ENCODE measurements around the gene BCAS1.

The BCAS1 gene

DNA sequence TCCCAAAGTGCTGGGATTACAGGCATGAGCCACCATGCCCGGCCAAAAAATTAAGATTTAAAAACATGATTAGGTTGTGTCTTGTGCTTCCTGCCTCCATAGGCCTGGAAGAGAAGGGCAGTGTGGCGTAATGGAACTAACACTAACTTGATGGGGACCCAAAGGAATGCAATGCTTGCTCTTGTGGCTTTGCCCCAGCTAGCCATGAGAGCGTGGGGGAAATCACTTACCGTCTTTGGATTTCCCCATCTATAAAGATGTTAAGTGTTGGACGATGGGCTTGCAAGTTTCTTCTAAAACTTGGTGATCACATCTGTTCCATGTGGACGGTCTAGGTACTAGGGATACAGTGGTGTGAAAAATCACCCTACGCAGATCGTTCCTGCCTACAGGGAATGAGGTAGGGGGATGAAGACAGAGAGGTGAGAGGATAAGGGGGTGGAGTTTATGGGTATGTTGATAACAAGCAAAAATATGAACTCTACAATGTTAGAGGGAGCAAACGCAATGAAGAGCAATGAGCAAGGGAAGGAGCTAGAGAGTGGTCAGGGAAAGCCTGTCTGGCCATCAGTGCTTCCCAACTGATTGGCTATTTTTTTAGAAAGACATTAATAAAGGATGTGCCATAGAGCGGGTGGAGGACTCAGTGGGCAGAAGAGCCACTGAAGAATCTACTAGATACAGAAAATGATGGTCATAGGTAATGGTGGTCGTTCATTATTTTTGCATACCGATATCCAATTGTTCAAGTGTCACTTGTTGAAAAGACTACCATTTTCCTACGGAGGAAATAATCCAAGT, 165.2 kb downstream of the BCAS1 start:
- DNase-seq (ENCODE audit: low read depth), result no peak

DNA sequence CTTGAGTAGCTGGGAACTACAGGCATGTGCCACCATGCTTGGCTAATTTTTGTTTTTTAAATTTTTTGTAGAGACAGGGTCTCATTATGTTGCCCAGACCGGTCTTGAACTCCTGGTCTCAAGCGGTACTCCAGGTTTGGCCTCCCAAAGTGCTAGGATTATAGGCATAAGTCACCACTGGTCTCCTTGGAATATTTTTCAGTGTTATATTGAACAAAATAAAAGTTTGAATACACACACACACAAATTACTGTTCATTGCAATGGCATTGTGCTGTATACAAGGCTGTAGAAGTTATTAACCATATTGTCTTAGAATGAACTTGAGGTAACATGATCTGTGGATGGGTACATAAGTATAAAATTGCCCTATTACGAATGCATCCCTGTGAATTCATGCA, 166.1 kb downstream of the BCAS1 start:
- DNase-seq (ENCODE audit: low read depth), result no peak

DNA sequence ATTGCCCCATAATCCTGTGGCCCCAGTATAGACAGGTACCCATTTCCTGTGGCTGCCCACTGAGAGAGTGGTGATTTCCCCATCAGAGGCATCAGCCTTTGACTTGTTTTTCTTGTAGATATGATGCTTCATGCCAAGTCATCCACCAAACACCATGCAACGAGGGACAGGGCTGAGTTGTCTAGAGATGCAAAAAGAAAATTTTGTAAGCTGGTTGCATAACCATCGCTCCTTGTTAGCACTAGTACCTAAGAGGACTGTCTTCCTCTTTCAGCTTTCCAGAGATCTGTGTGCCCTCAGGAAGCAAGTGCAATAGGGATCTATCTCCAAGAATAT, 166.8 kb downstream of the BCAS1 start:
- DNase-seq (ENCODE audit: low read depth), result no peak

DNA sequence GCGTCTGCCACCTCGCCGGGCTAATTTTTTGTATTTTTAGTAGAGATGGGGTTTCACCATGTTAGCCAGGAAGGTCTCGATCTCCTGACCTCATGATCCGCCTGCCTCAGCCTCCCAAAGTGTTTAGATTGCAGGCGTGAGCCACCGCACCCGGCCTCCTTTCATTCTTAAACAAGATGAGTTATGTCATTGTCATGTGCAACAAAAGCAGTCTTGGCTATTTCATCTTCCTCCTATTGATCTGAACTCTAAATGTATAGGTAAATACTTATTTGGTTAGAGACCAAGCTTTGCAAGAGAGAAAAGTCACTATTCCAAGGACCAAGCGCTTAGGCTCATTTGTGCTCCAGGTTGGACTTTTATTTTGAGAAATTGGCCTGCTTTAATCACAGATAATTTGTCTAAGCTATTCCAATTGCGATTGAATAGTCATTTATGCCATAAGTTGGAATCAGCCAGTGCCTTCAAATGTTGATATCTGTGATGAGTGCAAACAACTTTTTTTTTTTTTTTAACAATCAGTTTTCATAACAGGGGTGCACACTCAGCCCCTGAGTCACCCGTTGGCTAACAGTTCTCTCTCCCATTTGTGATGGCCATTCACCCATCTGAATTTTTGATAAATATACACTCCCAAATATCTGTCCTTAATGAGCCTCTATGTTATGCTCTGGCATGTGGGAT, 167.3 kb downstream of the BCAS1 start:
- no peak for DNase-seq (ENCODE audit: low read depth)

DNA sequence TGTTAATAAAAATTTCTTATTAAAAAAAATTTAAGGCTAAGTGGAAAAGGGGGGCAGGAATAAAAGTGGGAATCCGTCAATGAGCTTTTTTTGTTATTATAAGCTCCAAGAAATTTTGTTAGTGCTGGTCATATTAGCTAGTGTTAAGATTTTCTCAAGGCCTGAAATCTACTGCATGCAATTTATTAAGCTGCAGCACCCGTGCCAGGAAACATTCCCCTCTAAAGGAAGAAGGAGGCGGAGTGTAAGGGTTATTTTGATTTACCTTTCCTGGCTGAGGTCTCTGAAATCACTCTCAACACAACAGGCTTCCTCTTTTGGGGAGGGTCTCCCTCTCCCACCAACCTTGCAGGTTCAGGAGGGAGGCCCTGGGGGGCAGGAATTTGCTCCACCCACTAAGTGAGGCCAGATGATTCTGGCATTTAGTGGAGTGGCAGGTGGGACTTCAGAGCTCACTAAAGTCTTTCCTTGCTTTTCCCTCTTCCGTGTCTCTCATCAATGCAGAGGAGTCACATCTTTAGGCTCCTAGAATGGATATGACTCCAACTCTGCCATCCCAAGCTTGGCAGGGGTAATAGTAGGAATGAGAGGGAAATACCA, 168.8 kb downstream of the BCAS1 start:
- no peak for DNase-seq (ENCODE audit: low read depth)

DNA sequence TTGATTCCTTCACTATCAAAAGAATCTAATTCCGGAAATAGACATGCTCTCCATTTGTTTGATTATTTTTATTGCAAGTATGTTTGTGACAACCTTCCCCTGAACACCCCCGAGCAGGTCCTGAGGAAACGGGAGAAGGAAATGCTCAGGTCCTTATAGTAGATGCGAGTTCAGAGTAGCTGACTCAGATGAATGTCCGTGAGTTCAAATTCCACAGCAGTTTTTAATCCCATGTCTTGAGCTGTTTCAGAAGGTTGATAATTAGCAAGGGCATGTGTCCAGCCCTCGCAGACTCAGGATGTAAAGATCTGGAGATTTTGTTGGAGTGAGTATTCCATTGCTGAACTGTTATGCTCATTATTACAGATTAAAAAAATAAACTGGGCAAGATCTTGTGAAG, 169.3 kb downstream of the BCAS1 start:
- DNase-seq (ENCODE audit: low read depth), result peak; percentile 74

DNA sequence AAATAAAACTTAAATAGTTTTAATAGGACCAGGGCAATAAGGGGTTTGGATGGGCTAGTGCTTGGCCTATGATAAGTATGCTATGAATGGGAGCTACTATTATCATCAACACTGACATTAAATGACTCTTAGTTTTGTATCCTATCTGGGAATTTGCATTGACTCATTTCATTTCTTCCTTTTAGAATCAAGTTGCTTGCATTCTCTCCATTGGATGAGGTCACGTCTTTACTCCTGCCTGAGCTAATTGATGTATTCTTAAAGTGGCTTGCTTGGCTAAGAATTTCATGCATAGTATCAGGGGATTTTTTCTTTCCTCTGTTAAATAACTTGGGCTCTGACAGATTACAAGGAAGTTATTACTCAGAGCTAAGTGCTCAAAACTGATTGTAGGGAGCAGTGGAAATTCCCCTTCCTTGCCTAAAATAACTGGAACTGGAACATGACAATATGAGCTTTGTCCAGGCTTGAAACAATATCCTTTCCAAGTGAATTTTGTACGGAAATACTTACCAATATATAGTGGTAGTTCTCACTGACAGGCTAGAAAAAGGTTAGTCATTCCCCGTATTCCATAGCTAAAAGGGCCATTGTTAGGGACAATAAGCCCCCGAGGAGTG, 169.9 kb downstream of the BCAS1 start:
- DNase-seq (ENCODE audit: low read depth), result peak; percentile 80

DNA sequence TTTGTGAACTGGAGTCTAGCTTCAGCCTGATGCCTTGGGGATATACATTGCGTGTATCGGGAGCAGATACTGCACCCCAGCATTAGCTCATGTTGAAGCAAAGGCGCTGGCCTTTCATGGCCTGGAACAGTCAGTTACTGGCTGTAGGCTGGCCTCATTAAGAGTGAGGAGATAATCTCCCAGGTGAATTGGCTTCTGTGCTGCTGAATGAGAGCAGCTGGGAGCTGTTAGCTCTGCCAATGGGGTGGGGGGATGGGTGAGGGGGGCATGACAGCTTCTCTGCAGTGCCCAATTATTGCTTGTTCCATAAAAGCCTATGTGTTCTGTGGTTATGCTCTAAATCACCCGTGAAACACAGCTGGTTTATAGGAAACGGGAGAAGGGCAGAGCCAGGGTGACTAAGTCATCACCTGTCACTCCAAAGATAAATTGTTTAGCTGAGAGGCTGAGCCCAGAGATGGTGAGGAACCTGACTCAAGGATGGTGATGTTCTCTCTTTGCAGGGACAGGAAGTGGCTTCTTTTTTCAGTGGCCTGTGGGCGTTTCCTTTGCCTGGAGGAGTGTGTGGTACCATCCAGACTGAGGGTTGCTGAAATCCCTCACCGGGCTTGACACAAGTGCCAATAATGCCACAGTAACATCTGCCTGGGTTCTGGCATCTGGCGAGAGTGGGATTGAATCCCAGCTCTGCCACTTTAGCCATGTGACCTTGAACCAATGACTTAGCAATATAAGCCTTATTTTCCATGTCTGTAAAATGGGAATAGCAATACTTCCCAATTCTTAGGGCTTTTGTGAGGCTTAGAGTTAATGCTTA, 170.8 kb downstream of the BCAS1 start:
- peak; percentile 62 for DNase-seq (ENCODE audit: low read depth)

DNA sequence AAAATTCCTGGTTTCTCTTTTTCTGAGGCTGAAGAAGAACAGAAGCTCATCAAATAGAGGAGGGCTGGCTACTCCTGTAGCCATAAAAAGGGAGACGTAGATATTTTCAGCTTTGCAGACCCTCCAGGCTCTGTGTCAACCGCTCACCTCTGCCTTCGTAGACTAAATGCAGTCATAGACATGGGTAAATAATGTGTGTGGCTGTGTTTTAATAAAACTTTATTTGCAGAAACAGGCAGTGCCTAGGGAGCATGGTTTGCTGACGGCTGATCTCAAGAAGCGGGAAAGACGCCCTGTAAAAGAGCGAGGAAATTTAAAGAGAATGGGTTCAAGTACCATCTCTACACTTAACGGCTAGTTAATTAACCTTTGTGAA, 171.8 kb downstream of the BCAS1 start:
- DNase-seq (ENCODE audit: low read depth), result no peak

DNA sequence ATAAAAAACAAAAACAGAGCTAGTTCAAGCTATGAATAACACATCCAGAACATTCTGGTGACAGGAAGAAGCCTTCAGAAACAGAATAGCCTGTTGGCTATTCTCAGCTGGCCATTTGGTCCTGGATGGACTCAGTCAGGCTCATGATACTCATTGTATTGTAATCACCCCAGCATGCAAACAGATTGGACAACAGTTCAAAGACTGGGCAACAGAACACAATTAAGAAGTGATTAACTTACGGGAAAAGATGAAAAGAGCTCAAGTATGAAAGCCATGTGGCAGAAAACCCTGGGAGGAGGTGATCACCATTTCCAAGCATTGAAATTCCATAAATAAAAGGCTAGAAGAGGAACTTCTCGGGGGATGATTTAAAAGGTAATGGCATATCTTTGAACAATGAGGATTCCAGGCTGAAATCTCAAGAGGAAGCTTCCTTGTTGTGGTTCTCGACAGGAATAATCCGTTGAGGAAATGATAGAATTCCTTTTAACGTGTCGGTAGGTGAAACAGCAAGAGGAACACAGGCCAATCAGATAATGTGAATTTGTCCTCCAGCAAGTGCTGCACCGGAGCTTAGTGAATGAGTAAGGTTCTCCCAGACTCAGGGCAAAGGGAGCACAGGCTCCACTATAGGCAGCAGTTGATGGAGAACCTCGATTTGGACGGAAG, 172.4 kb downstream of the BCAS1 start:
- no peak for DNase-seq (ENCODE audit: low read depth)

DNA sequence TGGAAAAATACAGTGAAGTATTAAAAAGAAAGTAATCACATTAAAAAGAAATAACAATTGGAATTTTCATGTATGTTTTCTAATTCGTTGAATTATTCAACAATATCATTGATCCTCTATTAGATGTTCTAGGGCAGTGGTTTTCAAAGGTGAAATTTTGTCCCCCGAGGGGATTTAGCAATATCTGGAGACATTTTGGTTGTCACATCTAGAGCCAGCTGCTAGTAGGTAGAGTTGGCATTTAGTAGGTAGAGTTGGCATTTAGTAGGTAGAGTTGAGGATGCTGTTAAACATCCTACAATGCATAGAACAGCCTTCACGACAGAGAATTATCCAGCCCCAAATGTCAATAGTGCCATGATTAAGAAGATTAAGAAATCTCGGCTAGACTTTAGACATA, 173.7 kb downstream of the BCAS1 start:
- no peak for DNase-seq (ENCODE audit: low read depth)

DNA sequence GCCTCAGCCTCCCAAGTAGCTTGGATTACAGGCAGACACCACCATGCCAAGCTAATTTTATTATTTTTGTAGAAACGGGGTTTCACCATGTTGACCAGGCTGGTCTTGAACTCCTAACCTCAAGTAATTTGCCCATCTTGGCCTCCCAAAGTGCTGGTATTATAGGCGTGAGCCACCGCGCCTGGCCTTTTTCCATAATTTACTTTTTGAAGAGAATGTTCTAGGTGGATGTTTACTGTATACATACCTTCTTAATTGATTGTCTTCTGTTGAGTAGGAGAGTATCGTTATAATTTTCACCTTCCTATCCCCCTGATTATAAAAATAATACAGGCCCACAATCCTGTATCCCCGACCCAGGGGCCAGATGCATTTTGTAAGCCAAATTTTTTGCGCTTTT, 174.4 kb downstream of the BCAS1 start:
- DNase-seq (ENCODE audit: low read depth), result no peak

DNA sequence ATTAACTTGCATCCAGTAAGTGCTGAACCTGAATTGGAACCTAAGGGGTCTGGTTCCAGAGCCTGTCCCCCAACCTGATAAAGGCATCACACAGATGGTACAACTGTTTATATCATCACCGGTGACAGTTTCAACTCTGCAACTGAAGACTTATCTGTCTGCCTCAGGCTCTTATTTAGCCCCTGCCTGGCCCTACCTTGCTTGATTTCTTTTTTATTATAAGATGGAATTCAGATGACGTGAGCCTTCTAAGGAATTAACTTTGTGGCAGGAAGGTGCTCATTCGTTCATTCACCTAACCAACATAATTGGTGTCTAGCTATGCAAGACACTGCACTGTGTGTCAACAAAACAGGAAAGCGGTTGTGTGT, 175.0 kb downstream of the BCAS1 start:
- no peak for DNase-seq (ENCODE audit: low read depth)

DNA sequence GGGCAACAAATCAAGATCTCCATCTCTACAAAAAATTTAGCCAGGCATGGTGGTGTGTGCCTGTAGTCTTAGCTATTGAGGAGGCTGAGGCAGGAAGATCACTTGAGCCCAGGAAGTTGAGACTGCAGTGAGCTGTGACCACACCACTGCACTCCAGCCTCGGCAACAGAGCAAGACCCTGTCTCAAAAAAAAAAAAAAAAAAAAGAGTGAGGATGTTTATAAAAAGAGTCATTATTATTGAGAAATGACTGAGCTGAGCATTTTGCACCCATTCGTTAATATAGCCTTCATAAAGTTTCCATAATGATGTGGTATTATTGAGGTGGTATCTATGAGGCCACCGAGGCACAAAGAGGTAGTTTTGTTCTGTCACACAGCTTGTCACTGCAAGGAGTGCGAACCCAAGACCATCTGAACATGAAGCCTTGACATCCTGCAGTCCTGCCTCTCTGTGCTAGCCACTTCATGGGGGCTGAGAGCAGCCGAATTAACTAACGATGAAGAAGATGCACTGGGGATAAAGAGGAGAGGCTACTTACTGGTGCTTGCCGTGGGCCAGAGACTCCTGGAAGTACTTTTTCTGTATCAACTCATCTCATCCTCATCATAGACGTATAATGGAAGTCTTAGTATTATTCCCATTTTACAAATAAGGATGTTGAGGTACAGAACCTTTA, 175.5 kb downstream of the BCAS1 start:
- no peak for DNase-seq (ENCODE audit: low read depth)
